OCI-LY7 (cell line): ENCODE data around the gene PDYN. TPM values are rescaled to one million over a fixed set of nuclear protein-coding genes. Genes with fewer than 3 reads are reported as not detected.

Experiments
- BruUV-seq: library from RNA; stranded (reverse); fragments of 400-500 nt; replicated peaks from 2 replicates; lab custom pipeline; 2021; lab: Mats Ljungman, UMichigan
- CTCF ChIA-PET: fragments of 300-600 bp; sonication (Branson Sonifier 250); formaldehyde crosslinking; loops from one replicate; lab custom pipeline; 2022; ENCODE audit warnings: antibody characterized with exemption; ENCODE audit not compliant: unreplicated experiment; lab: Charles Lee
- POLR2A ChIA-PET: fragments of 300-600 bp; sonication (Branson Sonifier 250); formaldehyde crosslinking; loops from one replicate; lab custom pipeline; 2022; ENCODE audit warnings: antibody characterized with exemption; lab: Charles Lee
- DNase-seq: peaks from one replicate; pipeline ENCODE4 v3.0.0-alpha.2; 2015; ENCODE audit warnings: low spot score
- H2AFZ ChIP-seq: fragments of 200-600 bp; sonication (generic), shearing (Covaris generic); 2 replicates; pipeline ENCODE4 v1.6.1; 2014; ENCODE audit warnings: mild to moderate bottlenecking, antibody characterized with exemption, low read length, moderate library complexity
- H3K27ac ChIP-seq: fragments of 200-600 bp; sonication (generic); 2 replicates; pipeline ENCODE4 v1.5.1; 2014; ENCODE audit warnings: mixed run types, low read depth, mild to moderate bottlenecking, moderate library complexity, low read length, inconsistent platforms; ENCODE audit not compliant: poor library complexity, severe bottlenecking
- H3K36me3 ChIP-seq: fragments of 200-600 bp; sonication (generic); 2 replicates; pipeline ENCODE4 v1.6.1; 2014; ENCODE audit warnings: mild to moderate bottlenecking, antibody characterized with exemption, low read length, moderate library complexity, mixed read lengths; ENCODE audit not compliant: insufficient read depth
- H3K4me1 ChIP-seq: fragments of 200-600 bp; sonication (generic); 2 replicates; pipeline ENCODE4 v1.5.1; 2014; ENCODE audit warnings: mild to moderate bottlenecking, low read length; ENCODE audit not compliant: insufficient read depth, poor library complexity, severe bottlenecking
- H3K4me2 ChIP-seq: fragments of 200-600 bp; sonication (generic); 2 replicates; pipeline ENCODE4 v1.6.1; 2014; ENCODE audit warnings: mild to moderate bottlenecking, low read length
- H3K4me3 ChIP-seq: fragments of 200-600 bp; sonication (generic); 2 replicates; pipeline ENCODE4 v1.5.1; 2014; ENCODE audit warnings: mild to moderate bottlenecking, low read depth, low read length; ENCODE audit not compliant: poor library complexity, severe bottlenecking
- H3K79me2 ChIP-seq: fragments of 200-600 bp; sonication (generic); 2 replicates; pipeline ENCODE4 v1.6.1; 2016; ENCODE audit warnings: low read depth, mild to moderate bottlenecking, low read length, moderate library complexity, mixed read lengths; ENCODE audit not compliant: insufficient read depth
- H3K9me2 ChIP-seq: fragments of 200-600 bp; sonication (generic); 2 replicates; pipeline ENCODE4 v1.6.1; 2016; ENCODE audit warnings: mild to moderate bottlenecking, low read length, mixed read lengths; ENCODE audit not compliant: insufficient read depth
- H3K9me3 ChIP-seq: fragments of 200-600 bp; sonication (generic); 2 replicates; pipeline ENCODE4 v1.6.1; 2014; ENCODE audit warnings: mild to moderate bottlenecking, mixed run types, low read length, mixed read lengths
- H4K20me1 ChIP-seq: fragments of 200-600 bp; sonication (generic); 2 replicates; pipeline ENCODE4 v1.6.1; 2014; ENCODE audit warnings: mild to moderate bottlenecking, antibody characterized with exemption, low read length, moderate library complexity, mixed read lengths; ENCODE audit not compliant: insufficient read depth
- EZH2phosphoT487 ChIP-seq: fragments of 200-600 bp; sonication (generic); IDR thresholded peaks from 2 replicates; pipeline ENCODE4 v1.6.1; 2018; ENCODE audit warnings: low read depth, borderline replicate concordance, mild to moderate bottlenecking, mixed run types, antibody characterized with exemption, low read length, moderate library complexity, mixed read lengths
- intact Hi-C: fragments of 100-400 bp; cut with micrococcal nuclease; formaldehyde crosslinking; loops from one replicate; pipeline ENCODE4 v1.10.0; 2022; ENCODE audit not compliant: unreplicated experiment
- total RNA-seq, 2 experiments: library from RNA; depleted of rRNA in 1 of 2; stranded (reverse); fragments of >200 nt in 1 of 2; shearing (Covaris generic) in 1 of 2; gene quantifications; 2 replicates each; pipeline ENCODE4 v1.2.3, GENCODE V29; 2014 to 2022
- TF ChIP-seq, protein P1 (sequence below): fragments of 200-600 bp; sonication (generic); conservative IDR thresholded peaks from 2 replicates; pipeline ENCODE4 v1.5.1; 2014; ENCODE audit warnings: mild to moderate bottlenecking, antibody characterized with exemption, low read length, moderate library complexity, mixed read lengths

The PDYN gene
- total RNA-seq, 2 experiments from 2014 or later: not detected

DNA sequence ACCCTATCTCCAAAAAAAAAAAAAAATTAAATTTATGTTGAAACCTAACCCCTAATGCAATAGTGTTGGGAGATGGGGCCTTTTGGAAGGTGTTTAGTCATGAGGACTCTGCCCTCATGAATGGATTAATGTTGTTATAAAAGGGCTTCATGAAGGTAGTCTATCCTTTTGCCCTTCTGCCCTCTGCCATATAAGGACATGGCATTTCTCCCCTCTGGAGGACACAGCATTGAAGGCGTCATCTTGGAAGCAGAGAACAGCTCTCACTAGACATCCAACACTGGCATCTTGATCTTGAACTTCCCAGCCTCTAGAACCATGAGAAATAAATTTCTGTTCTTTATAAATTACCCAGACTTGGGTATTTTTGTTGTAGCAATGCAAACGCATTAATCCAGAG is 35.4 kb downstream of the PDYN start:
- intact Hi-C loops: no loop called here
- TF ChIP-seq EZH2phosphoT487: no peak
- TF ChIP-seq, protein P1, sequence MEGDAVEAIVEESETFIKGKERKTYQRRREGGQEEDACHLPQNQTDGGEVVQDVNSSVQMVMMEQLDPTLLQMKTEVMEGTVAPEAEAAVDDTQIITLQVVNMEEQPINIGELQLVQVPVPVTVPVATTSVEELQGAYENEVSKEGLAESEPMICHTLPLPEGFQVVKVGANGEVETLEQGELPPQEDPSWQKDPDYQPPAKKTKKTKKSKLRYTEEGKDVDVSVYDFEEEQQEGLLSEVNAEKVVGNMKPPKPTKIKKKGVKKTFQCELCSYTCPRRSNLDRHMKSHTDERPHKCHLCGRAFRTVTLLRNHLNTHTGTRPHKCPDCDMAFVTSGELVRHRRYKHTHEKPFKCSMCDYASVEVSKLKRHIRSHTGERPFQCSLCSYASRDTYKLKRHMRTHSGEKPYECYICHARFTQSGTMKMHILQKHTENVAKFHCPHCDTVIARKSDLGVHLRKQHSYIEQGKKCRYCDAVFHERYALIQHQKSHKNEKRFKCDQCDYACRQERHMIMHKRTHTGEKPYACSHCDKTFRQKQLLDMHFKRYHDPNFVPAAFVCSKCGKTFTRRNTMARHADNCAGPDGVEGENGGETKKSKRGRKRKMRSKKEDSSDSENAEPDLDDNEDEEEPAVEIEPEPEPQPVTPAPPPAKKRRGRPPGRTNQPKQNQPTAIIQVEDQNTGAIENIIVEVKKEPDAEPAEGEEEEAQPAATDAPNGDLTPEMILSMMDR: no peak

GRCh38 chr20:1955217-1955616 is 38.6 kb downstream of the PDYN start:
- H3K4me2 ChIP-seq: peak overlapping the region; percentile 55; the same call in 1 of the 2 replicates
- intact Hi-C loops: no loop called here
- ChIA-PET CTCF (interaction anchor here (1.3 kb wide), 1 partner anchor 178 kb away, joined by 3 read pairs; no protein-coding TSS in a partner anchor), POLR2A (interaction anchor here (0.7 kb wide), 2 partner anchors 148 to 498 kb away, joined by 3 to 4 read pairs; no protein-coding TSS in a partner anchor)
- DNase-seq: no peak
- no peaks in the 10 kb centered on the region for H3K79me2 ChIP-seq
- peaks cover 43% of the 10 kb centered on the region for H3K4me1 ChIP-seq
- TF ChIP-seq EZH2phosphoT487: no peak
- TF ChIP-seq, protein P1: no peak
- no peaks in the 10 kb centered on the region for H3K9me2 ChIP-seq
- no peaks in the 10 kb centered on the region; the same call in 1 of the 2 replicates for H3K9me3 ChIP-seq
- no peaks in the 10 kb centered on the region for H3K36me3 ChIP-seq
- H3K27ac ChIP-seq: no peak overlapping the region
- H4K20me1 ChIP-seq: no peaks in the 10 kb centered on the region
- no TSS peak for BruUV-seq
- no peak overlapping the region for H3K4me3 ChIP-seq
- H2AFZ ChIP-seq: no peak overlapping the region

More for the DNA sequence above, 35.4 kb downstream of the PDYN start:
- Histone ChIP-seq H3K27ac (no peak overlapping the region), H2AFZ (no peak overlapping the region), H3K4me2 (no peak overlapping the region), H3K4me1 (peaks cover 28% of the 10 kb centered on the region), H3K36me3 (no peaks in the 10 kb centered on the region), H3K9me3 (no peaks in the 10 kb centered on the region; the same call in 1 of the 2 replicates), H3K9me2 (no peaks in the 10 kb centered on the region), H4K20me1 (no peaks in the 10 kb centered on the region), H3K4me3 (no peak overlapping the region), H3K79me2 (no peaks in the 10 kb centered on the region)
- POLR2A ChIA-PET: no interaction called here
- CTCF ChIA-PET: no interaction called here
- no peak for DNase-seq
- no TSS peak for BruUV-seq

GRCh38 chr20:1953621-1954020 is 40.2 kb downstream of the PDYN start:
- Histone ChIP-seq H3K4me2 (peak overlapping the region; percentile 52), H2AFZ (peak overlapping the region; percentile 43; the same call in 1 of the 2 replicates), H3K36me3 (no peaks in the 10 kb centered on the region), H3K79me2 (no peaks in the 10 kb centered on the region), H3K4me3 (peak overlapping the region; percentile 46), H3K9me3 (no peaks in the 10 kb centered on the region; the same call in 1 of the 2 replicates), H3K27ac (peak overlapping the region; percentile 58), H4K20me1 (no peaks in the 10 kb centered on the region), H3K9me2 (no peaks in the 10 kb centered on the region), H3K4me1 (peaks cover 43% of the 10 kb centered on the region)
- ChIA-PET CTCF (no interaction called here), POLR2A (no interaction called here)
- TF ChIP-seq, protein P1: no peak
- no peak for TF ChIP-seq EZH2phosphoT487
- peak; percentile 62 for DNase-seq
- no TSS peak for BruUV-seq
- intact Hi-C loops: loop anchor here (5.0 kb wide), 1 partner anchor 149 kb away; the partner anchor contains the start of gene STK35
